DMS114 treated with DMSO at 0.1 percent for 48 hours (cell line): Measurements from ENCODE around the gene IQGAP1.
A peak's percentile ranks its signal among the peaks of the same experiment; 100 is the strongest.
"Not testable (repeated sequence)": the region's sequence is repeated elsewhere in the genome, so short reads cannot be mapped to it uniquely, and the experiment has no call there.

Source experiments
- DNase-seq: peaks from one replicate; lab custom pipeline; 2025; ENCODE audit not compliant: unreplicated experiment; lab: John Stamatoyannopoulos, UW

Gene IQGAP1

GRCh38 chr15:90482124-90483011 lies 94.3 kb downstream of the IQGAP1 start:
- peak; percentile 46 for DNase-seq

- no peak for DNase-seq
These were observed 94.9 kb downstream of the IQGAP1 start for GRCh38 chr15:90483012-90483307.

GRCh38 chr15:90483637-90484036 lies 95.6 kb downstream of the IQGAP1 start:
- DNase-seq: no peak

GRCh38 chr15:90487186-90487585 lies 99.1 kb downstream of the IQGAP1 start:
- DNase-seq: no peak

- DNase-seq: no peak
These were observed 101.5 kb downstream of the IQGAP1 start for GRCh38 chr15:90489514-90489913.

GRCh38 chr15:90489944-90490343 lies 101.9 kb downstream of the IQGAP1 start:
- no peak for DNase-seq

- no peak for DNase-seq
These were observed 105.6 kb downstream of the IQGAP1 start for GRCh38 chr15:90493647-90494046.

GRCh38 chr15:90495067-90495466 lies 107.0 kb downstream of the IQGAP1 start:
- no peak for DNase-seq

- DNase-seq: no peak
These were observed 108.7 kb downstream of the IQGAP1 start for GRCh38 chr15:90496791-90497190.

- no peak for DNase-seq
These were observed 109.3 kb downstream of the IQGAP1 start for GRCh38 chr15:90497376-90497775.

GRCh38 chr15:90497912-90498311 lies 109.9 kb downstream of the IQGAP1 start:
- DNase-seq: no peak

- DNase-seq: no peak
These were observed 112.1 kb downstream of the IQGAP1 start for GRCh38 chr15:90500171-90500570.

GRCh38 chr15:90501898-90502297 lies 113.9 kb downstream of the IQGAP1 start:
- DNase-seq: no peak

GRCh38 chr15:90510781-90511180 lies 122.7 kb downstream of the IQGAP1 start:
- DNase-seq: not testable (repeated sequence)

- not testable (repeated sequence) for DNase-seq
These were observed 123.2 kb downstream of the IQGAP1 start for GRCh38 chr15:90511211-90511618.

- no peak for DNase-seq
These were observed 124.2 kb downstream of the IQGAP1 start for GRCh38 chr15:90512276-90512675.

GRCh38 chr15:90512981-90513380 lies 124.9 kb downstream of the IQGAP1 start:
- no peak for DNase-seq

- DNase-seq: no peak
These were observed 125.4 kb downstream of the IQGAP1 start for GRCh38 chr15:90513448-90513847.

GRCh38 chr15:90513893-90514292 lies 125.9 kb downstream of the IQGAP1 start:
- not testable (repeated sequence) for DNase-seq

- no peak for DNase-seq
These were observed 131.6 kb downstream of the IQGAP1 start for GRCh38 chr15:90519688-90520087.

GRCh38 chr15:90520365-90520764 lies 132.3 kb downstream of the IQGAP1 start:
- no peak for DNase-seq

GRCh38 chr15:90523373-90523772 lies 135.3 kb downstream of the IQGAP1 start:
- no peak for DNase-seq
